Testis (tissue), 3 donors: ENCODE measurements around the gene FSCN2. TPM values are rescaled to one million over a fixed set of nuclear protein-coding genes. Genes with fewer than 3 reads are reported as not detected.

Experiments used
- DNase-seq: peaks from one replicate; pipeline ENCODE4 v3.0.0-alpha.2; 2019
- H3K27ac ChIP-seq, 2 donors: fragments of 200-600 bp; sonication (generic); one replicate each; pipeline ENCODE4 v1.5.1; 2019
- H3K27me3 ChIP-seq: fragments of 200-600 bp; sonication (generic); one replicate; pipeline ENCODE4 v1.5.1; 2019
- H3K36me3 ChIP-seq: fragments of 200-600 bp; sonication (generic); one replicate; pipeline ENCODE4 v1.5.1; 2017; ENCODE audit warnings: low read depth; ENCODE audit errors: missing control alignments
- H3K4me1 ChIP-seq: fragments of 200-600 bp; sonication (generic); one replicate; pipeline ENCODE4 v1.5.1; 2019
- H3K4me3 ChIP-seq, 2 donors: fragments of 200-600 bp; sonication (generic); one replicate each; pipeline ENCODE4 v1.5.1; 2017 to 2019
- H3K9me3 ChIP-seq: fragments of 200-600 bp; sonication (generic); one replicate; pipeline ENCODE4 v1.5.1; 2017
- POLR2A ChIP-seq: fragments of 450-650 bp; IDR thresholded peaks from one replicate; pipeline ENCODE4 v1.6.1; 2017; ENCODE audit warnings: antibody characterized with exemption, mild to moderate bottlenecking, moderate library complexity
- WGBS, 2 donors: methylation state at CpG; one replicate each; pipeline ENCODE4 v1.1.5; 2018; 5-methylcytosine and 5-hydroxymethylcytosine counted together
- intact Hi-C: fragments of 100-400 bp; cut with DNase I; formaldehyde crosslinking; loops from one replicate; pipeline ENCODE4 v1.15.1; 2023; ENCODE audit warnings: low total_unique reads
- polyA plus RNA-seq: library from polyadenylated mRNA; stranded (reverse); fragments of 350-450 nt; fragmentation: Illumina TruSeq; extraction: RNeasy Lipid Tissue Mini Kit (QIAGEN cat#74804); gene quantifications from one replicate; pipeline ENCODE4 v1.2.3, GENCODE V29; 2014; ENCODE audit warnings: low read depth, low replicate concordance; ENCODE audit not compliant: insufficient read depth
- total RNA-seq, 2 donors: library from RNA; depleted of rRNA; stranded (reverse); fragments of >200 nt; gene quantifications; one replicate each; pipeline ENCODE4 v1.2.3, GENCODE V29; 2016
- TF ChIP-seq, protein P1 (sequence below), 3 experiments: fragments of 450-650 bp in 2 of 3; fragments of 200-600 bp in 1 of 3; sonication (generic) in 1 of 3; IDR thresholded peaks; one replicate each; pipeline ENCODE4 v1.5.1; 2016 to 2019; ENCODE audit warnings: antibody characterized with exemption in 3 of 3, mild to moderate bottlenecking in 2 of 3, moderate library complexity in 1 of 3

Gene FSCN2
- total and polyA plus RNA-seq, 3 donors from 2014 or later, result 0.37 to 4.0 (median 3.5) TPM

DNA sequence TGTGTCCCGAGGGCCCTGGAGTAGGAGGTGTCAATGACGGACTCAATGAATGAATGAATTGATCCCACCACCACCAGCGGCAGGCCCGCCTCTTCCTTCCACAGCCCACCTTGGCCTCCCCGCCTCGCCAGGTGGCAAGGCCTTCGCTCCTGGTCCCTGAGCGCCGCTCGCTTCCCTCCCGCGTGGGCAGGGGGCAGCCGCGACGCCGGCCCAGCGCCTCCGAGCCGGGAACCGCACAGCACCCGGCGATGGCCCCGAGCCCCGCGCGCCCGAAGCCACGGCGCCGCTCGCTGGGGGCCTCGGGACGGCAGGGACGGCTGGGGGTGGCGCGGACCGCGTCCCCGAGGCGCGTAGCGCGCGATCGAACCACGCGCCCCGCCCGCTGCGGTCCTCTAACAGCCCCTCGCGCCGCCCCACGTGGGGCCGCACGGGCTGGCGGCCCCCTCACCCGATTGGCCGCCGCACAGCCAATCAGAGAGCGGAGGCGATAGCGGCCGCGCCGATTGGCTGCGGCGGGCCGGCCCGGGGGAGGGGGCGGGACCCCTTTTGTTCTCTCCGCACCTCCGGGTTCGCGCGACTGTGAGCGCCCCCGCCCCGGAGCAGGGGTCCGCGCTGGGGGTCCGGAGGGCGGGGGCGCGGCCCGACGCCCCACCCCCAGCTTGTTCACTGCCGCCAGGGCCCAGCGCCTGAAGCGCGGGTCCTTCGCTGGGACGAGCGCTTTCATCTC is 46.9 kb upstream of the FSCN2 start:
- peak overlapping the region in 1 of 2 donors; percentile 1 for H3K27ac ChIP-seq

DNA sequence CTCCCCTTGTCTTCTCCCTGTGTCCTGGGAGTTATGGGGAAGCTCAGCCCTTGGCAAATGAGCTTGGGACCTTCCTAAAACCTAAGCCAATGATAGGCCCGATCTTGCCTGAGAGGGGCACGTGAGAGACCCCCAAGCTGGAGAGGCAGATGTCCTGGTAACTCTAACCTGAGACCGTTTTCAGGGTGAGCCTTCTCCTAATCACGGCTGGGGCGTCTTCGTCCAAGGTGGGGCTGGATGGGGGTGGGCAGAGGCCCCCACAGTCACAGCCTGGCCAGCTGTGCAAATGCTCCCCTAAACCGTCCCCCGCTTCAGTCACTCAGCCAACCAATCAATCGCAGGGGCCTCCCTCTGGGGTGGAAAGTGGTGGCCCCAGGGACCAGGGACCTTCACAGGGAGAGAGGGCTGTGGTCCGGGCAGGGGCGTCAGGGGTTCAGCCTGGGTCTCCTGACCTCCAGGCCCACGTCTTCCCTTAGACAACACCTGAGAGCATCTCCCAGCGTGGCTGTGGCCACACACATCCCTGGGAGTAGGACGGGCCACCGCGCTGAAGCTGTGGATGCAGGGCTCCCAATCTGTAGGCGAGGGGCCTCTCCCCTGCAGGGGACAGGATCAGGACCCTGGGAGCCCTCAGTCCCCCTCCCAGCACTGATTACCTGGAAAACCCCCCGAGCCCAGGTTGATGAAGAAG is 46.2 kb upstream of the FSCN2 start:
- Histone ChIP-seq H3K36me3 (no peaks in the 10 kb centered on the region), H3K4me1 (peaks cover 24% of the 10 kb centered on the region), H3K9me3 (no peaks in the 10 kb centered on the region), H3K27ac (no peak overlapping the region), H3K4me3 (peak overlapping the region; percentile 25 to 56), H3K27me3 (no peaks in the 10 kb centered on the region)
- no peak for DNase-seq
- TF ChIP-seq POLR2A, result no peak
- TF ChIP-seq, protein P1, sequence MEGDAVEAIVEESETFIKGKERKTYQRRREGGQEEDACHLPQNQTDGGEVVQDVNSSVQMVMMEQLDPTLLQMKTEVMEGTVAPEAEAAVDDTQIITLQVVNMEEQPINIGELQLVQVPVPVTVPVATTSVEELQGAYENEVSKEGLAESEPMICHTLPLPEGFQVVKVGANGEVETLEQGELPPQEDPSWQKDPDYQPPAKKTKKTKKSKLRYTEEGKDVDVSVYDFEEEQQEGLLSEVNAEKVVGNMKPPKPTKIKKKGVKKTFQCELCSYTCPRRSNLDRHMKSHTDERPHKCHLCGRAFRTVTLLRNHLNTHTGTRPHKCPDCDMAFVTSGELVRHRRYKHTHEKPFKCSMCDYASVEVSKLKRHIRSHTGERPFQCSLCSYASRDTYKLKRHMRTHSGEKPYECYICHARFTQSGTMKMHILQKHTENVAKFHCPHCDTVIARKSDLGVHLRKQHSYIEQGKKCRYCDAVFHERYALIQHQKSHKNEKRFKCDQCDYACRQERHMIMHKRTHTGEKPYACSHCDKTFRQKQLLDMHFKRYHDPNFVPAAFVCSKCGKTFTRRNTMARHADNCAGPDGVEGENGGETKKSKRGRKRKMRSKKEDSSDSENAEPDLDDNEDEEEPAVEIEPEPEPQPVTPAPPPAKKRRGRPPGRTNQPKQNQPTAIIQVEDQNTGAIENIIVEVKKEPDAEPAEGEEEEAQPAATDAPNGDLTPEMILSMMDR (IDR thresholded peaks at IDR 0.05), result no peak
- intact Hi-C loops, result loop anchor here (5.0 kb wide), 1 partner anchor 230 kb away; no protein-coding TSS in a partner anchor
- WGBS, 2 donors, result 62 to 66% methylated on average over 9 to 16 of the region's 18 CpGs

More for the DNA sequence above, 46.9 kb upstream of the FSCN2 start:
- DNase-seq, result peak; percentile 77
- no peaks in the 10 kb centered on the region for H3K36me3 ChIP-seq
- intact Hi-C loops, result loop anchor here (5.0 kb wide), 1 partner anchor 229 kb away; no protein-coding TSS in a partner anchor
- 4 to 14% methylated on average over 5 to 52 of the region's 94 CpGs for WGBS, 2 donors
- H3K4me1 ChIP-seq, result peaks cover 24% of the 10 kb centered on the region
- TF ChIP-seq POLR2A, result no peak
- TF ChIP-seq, protein P1 (IDR thresholded peaks at IDR 0.05), result no peak
- peak overlapping the region; percentile 25 to 56 for H3K4me3 ChIP-seq
- no peaks in the 10 kb centered on the region for H3K9me3 ChIP-seq
- H3K27me3 ChIP-seq, result no peaks in the 10 kb centered on the region

DNA sequence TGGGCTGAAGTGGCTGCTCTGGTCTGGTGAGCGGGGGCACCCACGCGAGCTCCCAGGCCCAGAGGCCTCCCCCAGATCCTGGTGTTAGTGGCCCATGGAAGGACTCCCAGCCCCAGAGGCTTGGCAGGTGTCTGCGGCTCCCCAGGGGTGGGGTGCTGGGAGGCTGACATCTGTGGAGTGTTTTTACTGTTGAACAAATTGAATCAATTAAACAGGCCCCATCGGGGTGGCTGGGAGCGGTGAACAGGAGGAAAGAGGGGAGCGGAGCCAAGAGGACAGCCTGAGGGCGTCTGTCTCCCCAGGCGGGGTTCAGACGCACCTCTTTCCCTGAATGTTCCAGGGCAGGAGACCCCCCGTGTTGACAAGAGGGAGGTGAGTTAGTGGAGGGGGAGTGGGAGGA is 45.5 kb upstream of the FSCN2 start:
- 60 to 72% methylated on average over 5 to 11 of the region's 11 CpGs for WGBS, 2 donors
- H3K27ac ChIP-seq, result no peak overlapping the region
- H3K4me3 ChIP-seq, result no peak overlapping the region
- no peaks in the 10 kb centered on the region for H3K9me3 ChIP-seq
- no peaks in the 10 kb centered on the region for H3K27me3 ChIP-seq
- peaks cover 24% of the 10 kb centered on the region for H3K4me1 ChIP-seq
- TF ChIP-seq, protein P1 (IDR thresholded peaks at IDR 0.05), result no peak
- TF ChIP-seq POLR2A, result no peak
- H3K36me3 ChIP-seq, result no peaks in the 10 kb centered on the region
- intact Hi-C loops, result loop anchor here (5.0 kb wide), 1 partner anchor 230 kb away; no protein-coding TSS in a partner anchor
- DNase-seq, result no peak

DNA sequence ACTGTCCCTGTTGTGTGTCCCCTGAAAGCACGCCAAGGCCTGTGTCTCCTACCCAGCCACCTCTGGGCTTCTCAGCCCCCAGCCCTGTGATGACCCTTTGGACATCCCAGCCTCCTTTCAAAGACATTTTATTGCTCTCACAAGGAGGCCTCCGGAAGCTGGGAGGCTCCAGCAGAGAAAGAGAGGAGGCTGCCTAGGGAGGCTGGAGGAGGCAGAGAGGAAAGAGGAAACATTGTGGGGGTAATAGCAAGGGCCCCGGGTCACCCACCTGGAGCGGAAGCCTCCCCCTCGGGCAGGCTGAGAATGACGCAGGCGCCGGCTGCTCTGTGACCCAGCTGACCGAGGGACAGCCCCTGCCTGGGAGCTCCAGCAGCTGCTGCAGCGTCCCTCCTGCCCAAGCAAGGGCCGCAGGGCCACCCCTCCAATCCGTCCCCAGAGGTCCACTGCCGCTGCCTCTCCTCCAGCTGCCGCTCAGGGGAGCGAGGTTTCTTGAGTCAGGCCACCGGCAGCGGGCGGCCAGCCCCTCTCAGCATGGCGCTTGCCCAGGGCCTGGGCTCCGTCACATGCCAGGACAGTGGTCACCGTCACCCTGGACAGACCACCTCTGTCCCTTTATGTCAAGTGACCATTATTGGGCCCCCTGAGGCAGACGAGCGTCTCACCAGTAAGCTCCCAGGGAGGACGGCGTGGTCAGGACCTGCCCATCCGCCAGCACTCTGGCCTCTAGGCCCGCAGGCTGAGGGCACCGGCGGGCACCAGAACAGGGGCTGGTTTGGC is 44.9 kb upstream of the FSCN2 start:
- no peaks in the 10 kb centered on the region for H3K36me3 ChIP-seq
- DNase-seq, result no peak
- H3K27ac ChIP-seq, result no peak overlapping the region
- no peaks in the 10 kb centered on the region for H3K27me3 ChIP-seq
- WGBS, 2 donors, result 42 to 53% methylated on average over 25 of the region's 29 CpGs
- peaks cover 24% of the 10 kb centered on the region for H3K4me1 ChIP-seq
- TF ChIP-seq, protein P1 (IDR thresholded peaks at IDR 0.05), result no peak
- TF ChIP-seq POLR2A, result no peak
- H3K9me3 ChIP-seq, result no peaks in the 10 kb centered on the region
- intact Hi-C loops, result loop anchor here (5.0 kb wide), 1 partner anchor 231 kb away; no protein-coding TSS in a partner anchor
- peak overlapping the region; percentile 31 to 46 for H3K4me3 ChIP-seq
